HL-60 (cell line): Measurements from ENCODE around the gene TIMMDC1.

Source experiments
- DNase-seq, 2 experiments: peaks; one replicate each; pipeline ENCODE4 v3.0.0-alpha.2; 2010 to 2020; ENCODE audit warnings: low read depth in 1 of 2, low spot score in 1 of 2
- H3K27ac ChIP-seq: fragments of 250-450 bp; sonication (Bioruptor Pico); replicated peaks from 2 replicates; pipeline ENCODE4 v1.5.1; 2020; ENCODE audit warnings: mild to moderate bottlenecking, moderate library complexity
- H3K27me3 ChIP-seq: fragments of 250-450 bp; sonication (Bioruptor Pico); 2 replicates; pipeline ENCODE4 v1.5.1; 2021; ENCODE audit warnings: mild to moderate bottlenecking, moderate library complexity; ENCODE audit not compliant: insufficient read depth, poor library complexity, severe bottlenecking
- H3K4me3 ChIP-seq: replicated peaks from 2 replicates; pipeline ENCODE4 v1.5.1; 2011; ENCODE audit warnings: mild to moderate bottlenecking, control low read depth, low read length; ENCODE audit not compliant: insufficient read depth
- GABPA ChIP-seq: IDR thresholded peaks from 2 replicates; pipeline ENCODE4 v1.6.1; 2012; ENCODE audit warnings: low read depth
- POLR2AphosphoS5 ChIP-seq: IDR thresholded peaks from 2 replicates; pipeline ENCODE4 v1.6.1; 2012; ENCODE audit warnings: low read depth
- SPI1 ChIP-seq: IDR thresholded peaks from 2 replicates; pipeline ENCODE4 v1.6.1; 2012; ENCODE audit warnings: low read depth, mild to moderate bottlenecking, borderline replicate concordance
- long read RNA-seq: library from polyadenylated mRNA; unstranded; transcript quantifications from one replicate; pipeline ENCODE4 v2.0.0, GENCODE V29; 2020
- TF ChIP-seq, protein P1 (sequence below): IDR thresholded peaks from 2 replicates; pipeline ENCODE4 v1.6.1; 2012; ENCODE audit warnings: low read depth; ENCODE audit not compliant: insufficient replicate concordance
- TF ChIP-seq, protein P2 (sequence below): IDR thresholded peaks from one replicate; pipeline ENCODE4 v1.5.1; 2011; ENCODE audit warnings: low read length, control low read depth, inconsistent platforms; ENCODE audit not compliant: insufficient read depth

Gene TIMMDC1, protein sequence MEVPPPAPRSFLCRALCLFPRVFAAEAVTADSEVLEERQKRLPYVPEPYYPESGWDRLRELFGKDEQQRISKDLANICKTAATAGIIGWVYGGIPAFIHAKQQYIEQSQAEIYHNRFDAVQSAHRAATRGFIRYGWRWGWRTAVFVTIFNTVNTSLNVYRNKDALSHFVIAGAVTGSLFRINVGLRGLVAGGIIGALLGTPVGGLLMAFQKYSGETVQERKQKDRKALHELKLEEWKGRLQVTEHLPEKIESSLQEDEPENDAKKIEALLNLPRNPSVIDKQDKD
- long read RNA-seq, transcript TIMMDC1-208 (7 exons, 2,394 nt): major isoform, 177 of 212 reads
- long read RNA-seq, partial matches to known transcripts: 13 of 212 reads
- long read RNA-seq, other reads (novel, unspliced or antisense): 22 of 212 reads

DNA sequence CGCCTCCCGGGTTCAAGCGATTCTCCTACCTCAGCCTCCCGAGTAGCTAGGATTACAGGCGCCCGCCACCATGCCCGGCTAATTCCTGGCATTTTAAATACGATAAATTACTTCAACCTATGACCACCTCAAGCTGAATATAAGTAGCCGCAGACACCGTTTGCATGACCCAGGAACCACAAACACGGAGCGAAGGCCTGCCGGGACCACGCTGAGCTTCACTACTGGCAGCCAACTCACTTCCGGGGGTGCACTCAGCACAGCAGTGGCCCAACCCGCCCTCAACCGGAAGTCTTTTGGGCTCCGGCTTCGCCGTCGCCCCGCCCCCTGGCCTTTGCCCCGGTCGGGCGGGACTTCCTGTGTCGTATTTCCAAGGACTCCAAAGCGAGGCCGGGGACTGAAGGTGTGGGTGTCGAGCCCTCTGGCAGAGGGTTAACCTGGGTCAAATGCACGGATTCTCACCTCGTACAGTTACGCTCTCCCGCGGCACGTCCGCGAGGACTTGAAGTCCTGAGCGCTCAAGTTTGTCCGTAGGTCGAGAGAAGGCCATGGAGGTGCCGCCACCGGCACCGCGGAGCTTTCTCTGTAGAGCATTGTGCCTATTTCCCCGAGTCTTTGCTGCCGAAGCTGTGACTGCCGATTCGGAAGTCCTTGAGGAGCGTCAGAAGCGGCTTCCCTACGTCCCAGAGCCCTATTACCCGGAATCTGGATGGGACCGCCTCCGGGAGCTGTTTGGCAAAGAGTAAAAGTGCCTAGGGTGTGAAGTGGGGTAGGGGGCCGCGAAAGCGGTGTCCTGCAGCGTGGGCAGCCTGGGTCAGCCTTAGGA is at the start of gene TIMMDC1:
TSS of gene TIMMDC1 (plus strand) at position 362 of the 826 bp plus-strand sequence. CDS start at position 549, 187 bp downstream.
- H3K27ac ChIP-seq: peak within 1 kb of the TSS; percentile 85
- peak within 1 kb of the TSS; percentile 60 for H3K4me3 ChIP-seq
- peak; percentile 91 to 97 for DNase-seq
- no peaks in the 10 kb centered on the region for H3K27me3 ChIP-seq
- TF ChIP-seq SPI1: peak; percentile 34; the same call in 1 of the 2 replicates
- TF ChIP-seq GABPA: peak; percentile 97
- TF ChIP-seq, protein P1, sequence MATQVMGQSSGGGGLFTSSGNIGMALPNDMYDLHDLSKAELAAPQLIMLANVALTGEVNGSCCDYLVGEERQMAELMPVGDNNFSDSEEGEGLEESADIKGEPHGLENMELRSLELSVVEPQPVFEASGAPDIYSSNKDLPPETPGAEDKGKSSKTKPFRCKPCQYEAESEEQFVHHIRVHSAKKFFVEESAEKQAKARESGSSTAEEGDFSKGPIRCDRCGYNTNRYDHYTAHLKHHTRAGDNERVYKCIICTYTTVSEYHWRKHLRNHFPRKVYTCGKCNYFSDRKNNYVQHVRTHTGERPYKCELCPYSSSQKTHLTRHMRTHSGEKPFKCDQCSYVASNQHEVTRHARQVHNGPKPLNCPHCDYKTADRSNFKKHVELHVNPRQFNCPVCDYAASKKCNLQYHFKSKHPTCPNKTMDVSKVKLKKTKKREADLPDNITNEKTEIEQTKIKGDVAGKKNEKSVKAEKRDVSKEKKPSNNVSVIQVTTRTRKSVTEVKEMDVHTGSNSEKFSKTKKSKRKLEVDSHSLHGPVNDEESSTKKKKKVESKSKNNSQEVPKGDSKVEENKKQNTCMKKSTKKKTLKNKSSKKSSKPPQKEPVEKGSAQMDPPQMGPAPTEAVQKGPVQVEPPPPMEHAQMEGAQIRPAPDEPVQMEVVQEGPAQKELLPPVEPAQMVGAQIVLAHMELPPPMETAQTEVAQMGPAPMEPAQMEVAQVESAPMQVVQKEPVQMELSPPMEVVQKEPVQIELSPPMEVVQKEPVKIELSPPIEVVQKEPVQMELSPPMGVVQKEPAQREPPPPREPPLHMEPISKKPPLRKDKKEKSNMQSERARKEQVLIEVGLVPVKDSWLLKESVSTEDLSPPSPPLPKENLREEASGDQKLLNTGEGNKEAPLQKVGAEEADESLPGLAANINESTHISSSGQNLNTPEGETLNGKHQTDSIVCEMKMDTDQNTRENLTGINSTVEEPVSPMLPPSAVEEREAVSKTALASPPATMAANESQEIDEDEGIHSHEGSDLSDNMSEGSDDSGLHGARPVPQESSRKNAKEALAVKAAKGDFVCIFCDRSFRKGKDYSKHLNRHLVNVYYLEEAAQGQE: peak; percentile 2
- TF ChIP-seq POLR2AphosphoS5: peak; percentile 97
- TF ChIP-seq, protein P2, sequence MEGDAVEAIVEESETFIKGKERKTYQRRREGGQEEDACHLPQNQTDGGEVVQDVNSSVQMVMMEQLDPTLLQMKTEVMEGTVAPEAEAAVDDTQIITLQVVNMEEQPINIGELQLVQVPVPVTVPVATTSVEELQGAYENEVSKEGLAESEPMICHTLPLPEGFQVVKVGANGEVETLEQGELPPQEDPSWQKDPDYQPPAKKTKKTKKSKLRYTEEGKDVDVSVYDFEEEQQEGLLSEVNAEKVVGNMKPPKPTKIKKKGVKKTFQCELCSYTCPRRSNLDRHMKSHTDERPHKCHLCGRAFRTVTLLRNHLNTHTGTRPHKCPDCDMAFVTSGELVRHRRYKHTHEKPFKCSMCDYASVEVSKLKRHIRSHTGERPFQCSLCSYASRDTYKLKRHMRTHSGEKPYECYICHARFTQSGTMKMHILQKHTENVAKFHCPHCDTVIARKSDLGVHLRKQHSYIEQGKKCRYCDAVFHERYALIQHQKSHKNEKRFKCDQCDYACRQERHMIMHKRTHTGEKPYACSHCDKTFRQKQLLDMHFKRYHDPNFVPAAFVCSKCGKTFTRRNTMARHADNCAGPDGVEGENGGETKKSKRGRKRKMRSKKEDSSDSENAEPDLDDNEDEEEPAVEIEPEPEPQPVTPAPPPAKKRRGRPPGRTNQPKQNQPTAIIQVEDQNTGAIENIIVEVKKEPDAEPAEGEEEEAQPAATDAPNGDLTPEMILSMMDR: no peak

DNA sequence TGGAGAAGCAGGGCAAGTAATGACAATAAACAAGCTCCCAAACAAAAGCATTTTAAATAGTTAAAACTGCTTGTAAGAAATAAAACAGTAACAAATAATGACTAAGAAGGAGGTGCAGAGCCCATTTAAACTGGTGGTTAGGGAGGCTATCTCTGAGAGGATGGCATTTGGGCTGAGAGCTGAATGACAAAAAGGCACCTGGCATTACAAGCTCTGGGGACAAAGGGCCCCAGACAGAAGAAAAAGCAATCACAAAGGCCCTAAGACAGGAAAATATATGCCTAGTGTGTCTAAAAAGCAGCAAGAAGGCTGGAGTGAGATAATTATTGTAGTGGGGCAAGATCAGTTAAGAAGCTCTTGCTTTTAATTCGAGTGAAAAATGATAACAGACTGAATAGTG is 44.5 kb upstream of the TIMMDC1 start:
- TF ChIP-seq GABPA (no peak), SPI1 (no peak), POLR2AphosphoS5 (no peak)
- TF ChIP-seq, protein P2: no peak
- TF ChIP-seq, protein P1: no peak
- no peaks in the 10 kb centered on the region for H3K27me3 ChIP-seq
- DNase-seq: no peak

DNA sequence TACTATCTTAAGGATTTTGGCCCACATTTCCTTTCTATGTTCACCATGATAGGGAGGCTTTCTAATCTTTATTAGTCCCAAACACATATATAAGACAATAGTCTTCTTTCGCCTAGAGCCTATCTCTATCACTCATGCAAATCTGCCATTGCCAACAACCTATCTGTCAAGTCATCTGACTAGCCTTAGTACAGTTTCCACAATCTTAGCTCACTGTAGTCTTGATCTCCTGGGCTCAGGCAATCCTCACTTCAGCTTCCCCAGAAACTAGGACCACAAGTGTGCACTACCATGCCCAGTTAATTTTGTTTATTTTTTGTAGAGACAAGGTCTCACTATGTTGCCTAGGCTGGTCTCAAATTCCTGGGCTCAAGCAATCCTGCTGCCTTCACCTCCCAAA is 41.9 kb upstream of the TIMMDC1 start:
- Histone ChIP-seq H3K27me3 (no peaks in the 10 kb centered on the region), H3K27ac (no peak overlapping the region), H3K4me3 (no peak overlapping the region)
- no peak for DNase-seq
- TF ChIP-seq SPI1 (no peak), POLR2AphosphoS5 (no peak), GABPA (no peak)
- TF ChIP-seq, protein P1: no peak
- TF ChIP-seq, protein P2: no peak

More for the DNA sequence above, 44.5 kb upstream of the TIMMDC1 start:
- Histone ChIP-seq H3K4me3 (no peak overlapping the region), H3K27ac (no peak overlapping the region)
